ENCODE results near the gene DGCR2. TPM values are rescaled to one million over a fixed set of nuclear protein-coding genes. Genes with fewer than 3 reads are reported as not detected.
"Not testable (repeated sequence)": the region's sequence is repeated elsewhere in the genome, so short reads cannot be mapped to it uniquely, and the experiment has no call there.

Gene DGCR2
- polyA plus RNA-seq, 4 donors = 69.0 to 75.9 (median 71.2) TPM

GRCh38 chr22:19016081-19016766 lies 106.0 kb downstream of the DGCR2 start:
- no peak for DNase-seq (ENCODE audit: low read depth in 4 of 4, low spot score in 3 of 4)

- DNase-seq (ENCODE audit: low read depth in 4 of 4, low spot score in 3 of 4) = no peak
These were observed 107.3 kb downstream of the DGCR2 start for GRCh38 chr22:19014886-19015285.

- not testable (repeated sequence) for DNase-seq (ENCODE audit: low read depth in 4 of 4, low spot score in 3 of 4)
These were observed 108.2 kb downstream of the DGCR2 start for GRCh38 chr22:19013881-19014598.

DNA sequence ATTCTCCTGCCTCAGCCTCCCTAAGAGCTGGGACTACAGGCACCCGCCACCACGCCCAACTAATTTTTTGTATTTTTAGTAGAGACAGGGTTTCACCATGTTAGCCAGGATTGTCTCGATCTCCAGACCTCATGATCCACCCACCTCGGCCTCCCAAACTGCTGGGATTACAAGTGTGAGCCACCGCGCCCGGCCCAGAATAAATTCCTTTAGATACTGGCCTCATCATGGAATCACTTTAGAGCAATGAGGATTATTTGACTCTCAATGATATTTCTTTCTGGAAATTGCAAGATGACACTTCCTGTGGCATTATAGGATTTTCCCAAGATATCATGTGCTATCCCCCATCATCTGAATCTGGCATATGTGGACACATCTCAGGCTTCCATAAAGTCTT lies 108.8 kb downstream of the DGCR2 start:
- DNase-seq (ENCODE audit: low read depth in 4 of 4, low spot score in 3 of 4) = not testable (repeated sequence)

DNA sequence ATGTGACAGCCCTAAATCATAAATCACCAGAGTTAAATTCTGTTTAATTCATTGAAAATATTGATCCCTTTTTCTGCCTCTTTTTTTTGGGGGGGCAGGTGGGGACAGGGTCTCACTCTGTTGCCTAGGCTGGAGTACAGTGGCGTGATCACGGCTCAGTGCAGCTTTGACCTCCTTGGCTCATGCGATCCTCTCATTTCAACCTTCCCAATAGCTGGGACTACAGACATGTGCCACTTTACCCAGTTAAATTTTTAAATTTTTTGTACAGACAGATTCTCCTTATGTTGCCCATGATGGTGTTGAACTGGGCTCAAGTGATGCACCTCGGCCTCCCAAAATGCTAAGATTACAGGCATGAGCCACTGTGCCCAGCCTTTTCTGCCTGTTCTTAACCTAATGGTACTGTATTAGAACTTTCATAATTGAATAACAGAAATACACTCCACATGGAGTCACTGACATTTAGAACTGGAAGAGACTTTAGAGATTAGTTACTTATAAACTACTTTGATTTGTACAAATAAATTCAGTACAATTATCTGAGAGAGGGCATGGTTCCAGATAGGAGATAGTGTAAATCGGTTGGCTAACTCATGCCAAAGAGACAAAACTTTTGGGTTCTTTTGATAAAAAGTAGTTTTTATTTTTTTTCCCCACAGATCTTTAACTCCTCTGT lies 109.8 kb downstream of the DGCR2 start:
- DNase-seq (ENCODE audit: low read depth in 4 of 4, low spot score in 3 of 4) = no peak

GRCh38 chr22:19011611-19012010 lies 110.6 kb downstream of the DGCR2 start:
- not testable (repeated sequence) for DNase-seq (ENCODE audit: low read depth in 4 of 4, low spot score in 3 of 4)

- DNase-seq (ENCODE audit: low read depth in 4 of 4, low spot score in 3 of 4) = no peak
These were observed 111.1 kb downstream of the DGCR2 start for GRCh38 chr22:19011075-19011474.

DNA sequence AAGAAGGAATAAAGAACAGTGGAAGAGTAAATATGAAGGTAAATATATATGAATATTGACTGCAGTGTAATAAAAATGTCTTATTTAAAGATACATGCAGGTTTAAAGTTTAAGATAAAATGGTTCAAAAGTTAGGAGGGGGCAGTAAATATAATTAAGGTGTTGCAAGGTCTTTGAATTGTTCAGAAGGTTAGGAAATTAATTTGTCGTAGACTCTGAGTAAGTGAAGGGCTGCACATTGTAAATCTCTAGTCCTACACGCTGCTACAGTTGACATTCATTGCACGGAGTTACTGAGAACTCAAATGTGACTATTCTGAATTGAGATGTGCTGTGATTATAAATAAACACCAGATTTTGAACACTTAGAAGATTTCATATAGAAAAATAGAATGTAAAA lies 116.3 kb downstream of the DGCR2 start:
- DNase-seq (ENCODE audit: low read depth in 4 of 4, low spot score in 3 of 4) = no peak

- no peak for DNase-seq (ENCODE audit: low read depth in 4 of 4, low spot score in 3 of 4)
These were observed 117.7 kb downstream of the DGCR2 start for GRCh38 chr22:19004471-19004870.

GRCh38 chr22:19003508-19003907 lies 118.7 kb downstream of the DGCR2 start:
- DNase-seq (ENCODE audit: low read depth in 4 of 4, low spot score in 3 of 4) = no peak

DNA sequence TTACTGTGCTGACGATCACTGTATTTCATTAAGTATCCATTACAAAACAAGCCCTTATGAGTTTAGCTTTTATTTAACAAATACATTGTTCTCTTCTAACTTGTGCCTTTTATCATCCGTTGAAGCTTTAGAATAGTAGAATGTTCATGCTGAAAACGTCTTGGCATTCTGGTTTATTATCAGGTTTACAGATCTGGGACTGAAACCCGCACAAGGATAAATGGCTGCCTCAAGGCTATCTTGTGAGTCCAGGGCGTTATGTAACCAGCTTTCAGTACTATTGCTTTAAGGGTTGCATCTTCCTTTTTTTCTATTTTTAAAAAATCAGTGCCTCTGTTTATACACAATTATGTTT lies 119.6 kb downstream of the DGCR2 start:
- no peak for DNase-seq (ENCODE audit: low read depth in 4 of 4, low spot score in 3 of 4)

- DNase-seq (ENCODE audit: low read depth in 4 of 4, low spot score in 3 of 4) = no peak
These were observed 121.0 kb downstream of the DGCR2 start for GRCh38 chr22:19001204-19001603.

DNA sequence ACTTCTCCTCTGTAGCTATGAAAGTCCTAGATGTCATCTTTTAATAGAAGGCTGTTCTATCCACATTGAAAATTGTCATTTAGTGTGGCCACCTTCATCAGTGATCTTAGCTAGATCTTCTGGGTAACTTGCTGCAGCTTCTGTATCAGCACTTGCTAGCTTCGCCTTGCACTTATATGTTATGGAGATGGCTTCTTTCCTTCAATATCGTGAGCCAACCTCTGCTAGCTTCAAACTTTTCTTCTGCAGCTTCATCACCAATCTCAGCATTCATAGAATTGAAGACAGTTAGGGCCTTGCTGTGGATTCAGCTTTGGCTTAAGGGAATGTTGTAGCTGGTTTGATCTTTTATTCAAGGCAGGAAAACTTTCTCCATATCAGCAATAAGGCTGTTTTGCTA lies 122.1 kb downstream of the DGCR2 start:
- DNase-seq (ENCODE audit: low read depth in 4 of 4, low spot score in 3 of 4) = not testable (repeated sequence)

DNA sequence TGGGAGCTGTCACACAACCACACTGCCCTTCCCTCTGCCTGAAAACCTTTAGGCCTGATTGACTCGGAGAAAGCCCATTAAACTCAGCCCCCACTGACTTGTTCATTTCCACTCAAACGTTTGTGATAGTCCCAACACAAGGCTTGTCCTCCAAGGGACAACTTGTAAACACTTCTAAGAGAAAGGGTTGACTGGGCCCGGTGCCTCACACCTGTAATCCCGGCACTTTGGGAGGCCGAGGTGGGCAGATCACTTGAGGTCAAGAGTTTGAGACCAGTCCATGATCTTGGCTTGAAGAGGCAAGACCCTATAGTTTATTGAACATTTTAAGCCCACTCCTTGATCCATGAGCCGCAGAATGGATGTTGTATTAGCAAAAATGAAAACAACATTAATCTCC lies 122.8 kb downstream of the DGCR2 start:
- no peak for DNase-seq (ENCODE audit: low read depth in 4 of 4, low spot score in 3 of 4)

DNA sequence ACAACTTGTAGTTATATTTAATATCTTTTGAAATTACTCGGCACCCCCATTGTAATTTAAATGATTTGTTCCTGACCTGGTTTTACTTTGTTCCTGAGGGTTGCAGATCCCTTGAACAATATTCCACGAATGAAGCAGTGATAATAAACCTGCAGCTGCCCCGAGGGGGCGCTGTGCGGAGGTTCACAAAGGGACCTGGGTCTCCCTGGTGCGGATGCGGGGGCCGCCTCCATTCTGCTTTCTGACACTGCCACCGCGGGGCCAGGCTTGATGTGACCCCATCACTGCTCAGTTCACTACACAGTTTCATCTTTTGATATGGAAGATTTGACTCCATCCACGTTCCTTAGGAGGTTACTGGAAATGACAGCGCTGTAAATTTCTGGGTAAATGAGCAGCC lies 123.2 kb downstream of the DGCR2 start:
- no peak for DNase-seq (ENCODE audit: low read depth in 4 of 4, low spot score in 3 of 4)

- no peak for DNase-seq (ENCODE audit: low read depth in 4 of 4, low spot score in 3 of 4)
These were observed 124.3 kb downstream of the DGCR2 start for GRCh38 chr22:18997925-18998315.

DNA sequence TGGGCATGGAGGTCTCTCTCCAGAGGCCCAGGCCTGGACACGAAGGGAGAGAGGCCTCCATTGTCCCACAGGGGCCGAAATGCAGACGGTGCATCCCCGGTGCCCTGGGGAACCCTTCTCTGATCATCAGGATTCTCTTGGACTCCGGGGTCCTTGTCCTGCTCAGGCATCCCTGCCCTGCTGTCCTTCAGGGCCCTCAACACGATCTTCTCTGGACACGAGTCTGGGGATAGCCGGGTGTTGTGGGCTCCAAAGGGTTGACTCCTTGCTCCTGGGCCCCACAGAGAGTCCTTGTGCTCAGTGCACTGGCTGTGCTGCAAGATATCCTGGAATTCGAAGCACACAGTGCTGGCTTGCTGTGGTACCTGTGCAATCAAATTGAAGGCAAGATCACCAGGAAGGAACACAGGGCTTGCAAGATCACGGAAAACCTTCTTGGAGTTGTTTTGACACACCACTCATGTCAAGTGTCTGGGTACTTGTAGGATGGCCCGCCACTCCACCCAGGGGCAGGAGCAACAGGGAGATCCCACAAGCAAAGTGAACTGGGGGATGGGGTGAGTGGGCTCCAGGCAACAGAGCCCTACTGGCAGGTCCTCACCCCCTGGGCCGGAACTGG lies 124.8 kb downstream of the DGCR2 start:
- DNase-seq (ENCODE audit: low read depth in 4 of 4, low spot score in 3 of 4) = no peak

GRCh38 chr22:18996376-18996900 lies 125.8 kb downstream of the DGCR2 start:
- DNase-seq (ENCODE audit: low read depth in 4 of 4, low spot score in 3 of 4) = no peak

- no peak for DNase-seq (ENCODE audit: low read depth in 4 of 4, low spot score in 3 of 4)
These were observed 126.9 kb downstream of the DGCR2 start for GRCh38 chr22:18995327-18995711.

DNA sequence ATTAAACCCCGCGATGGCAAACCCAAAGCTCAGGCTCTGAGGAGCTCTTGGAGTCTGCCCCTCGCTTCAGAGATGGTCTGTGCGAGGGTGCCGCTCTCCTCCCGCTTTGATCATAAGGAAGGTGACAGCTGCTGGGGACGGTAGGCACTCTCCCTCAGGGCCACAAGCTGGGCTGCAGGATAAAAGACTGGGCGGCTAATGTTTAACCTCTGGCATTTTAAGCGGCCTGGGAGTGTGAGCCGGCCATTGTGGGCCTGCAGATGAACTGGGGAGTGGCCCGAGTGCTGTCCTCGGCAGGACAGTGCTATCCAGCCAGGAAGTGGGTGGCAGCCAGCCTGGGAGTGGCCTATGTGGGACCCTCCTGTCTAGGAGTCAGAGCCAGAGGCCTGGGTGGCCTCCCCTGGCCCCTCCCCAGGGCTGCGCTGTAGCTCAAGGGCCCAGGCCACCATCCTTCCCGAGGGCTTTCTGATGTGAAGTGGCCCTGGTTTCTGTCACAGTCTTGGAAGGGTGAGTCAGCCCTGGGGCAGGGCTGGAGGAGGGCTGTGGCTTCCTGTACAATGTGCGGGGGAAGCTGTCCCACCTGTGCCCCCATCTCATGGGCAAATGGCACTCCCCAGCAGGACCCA lies 127.4 kb downstream of the DGCR2 start:
- no peak for DNase-seq (ENCODE audit: low read depth in 4 of 4, low spot score in 3 of 4)

DNA sequence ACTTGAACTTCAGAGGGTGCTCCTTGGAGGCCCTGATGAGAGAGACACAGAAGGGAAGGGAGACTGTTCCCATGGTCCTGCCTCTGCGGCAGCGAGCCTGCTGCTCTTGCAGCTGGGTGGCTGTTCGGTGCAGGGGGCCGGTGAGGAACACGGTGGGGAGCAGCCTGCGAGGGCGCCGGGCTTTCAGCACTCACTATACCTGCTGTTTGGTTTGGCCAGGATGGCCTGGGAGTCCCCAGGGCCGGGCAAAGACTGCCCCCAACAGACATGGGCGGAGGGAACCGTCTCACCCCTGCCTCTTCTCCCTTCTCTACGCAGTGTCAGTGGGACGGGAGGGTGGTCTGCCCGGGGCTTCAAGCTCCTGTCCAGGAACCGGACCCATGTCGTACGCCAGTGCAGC lies 128.2 kb downstream of the DGCR2 start:
- DNase-seq (ENCODE audit: low read depth in 4 of 4, low spot score in 3 of 4) = no peak

All from left renal pelvis (tissue), 4 donors.